ENCODE measurements around the gene CCDC87. TPM values are rescaled to one million over a fixed set of nuclear protein-coding genes. Genes with fewer than 3 reads are reported as not detected.
"Not testable (repeated sequence)": the region's sequence is repeated elsewhere in the genome, so short reads cannot be mapped to it uniquely, and the experiment has no call there.

Gene CCDC87
- total RNA-seq = 0.89 and 1.1 TPM in 2 replicates
- long read RNA-seq, partial matches to known transcripts = 0 of 2 reads
- long read RNA-seq, other reads (novel, unspliced or antisense) = 0 of 2 reads

GRCh38 chr11:66592457-66593302 is at the start of gene CCDC87, which contains the start of gene CCS:
TSS of gene CCDC87 (minus strand) at chr11:66593063. CDS start at chr11:66593015, 48 bp downstream.
TSS of gene CCS (plus strand) at chr11:66593185. CDS start at chr11:66593262, 77 bp downstream.
- peak; percentile 91 for DNase-seq (ENCODE audit: low spot score, unreplicated experiment)
- Mint-ChIP-seq H3K4me1 (ENCODE audit: low read depth) (peaks cover 7% of the 10 kb centered on the region), H3K27ac (peak within 1 kb of the TSS; percentile 87), H3K36me3 (ENCODE audit: insufficient read depth) (peaks cover 8% of the 10 kb centered on the region), H3K27me3 (no peaks in the 10 kb centered on the region), H3K9me3 (ENCODE audit: low read depth) (peaks cover 15% of the 10 kb centered on the region), H3K4me3 (ENCODE audit: low read depth) (peak within 1 kb of the TSS; percentile 98)
- TF ChIP-seq CTCF (IDR thresholded peaks at IDR 0.05; ENCODE audit: unreplicated experiment) = peak; percentile 63

- Mint-ChIP-seq H3K27me3 (no peaks in the 10 kb centered on the region), H3K4me3 (ENCODE audit: low read depth) (peak overlapping the region; percentile 97), H3K9me3 (ENCODE audit: low read depth) (no peaks in the 10 kb centered on the region), H3K36me3 (ENCODE audit: insufficient read depth) (peaks cover 47% of the 10 kb centered on the region), H3K4me1 (ENCODE audit: low read depth) (peaks cover 69% of the 10 kb centered on the region), H3K27ac (peak overlapping the region; percentile 79)
- no peak for DNase-seq (ENCODE audit: low spot score, unreplicated experiment)
- TF ChIP-seq CTCF (IDR thresholded peaks at IDR 0.05; ENCODE audit: unreplicated experiment) = no peak
These were observed 49.0 kb upstream of the CCDC87 start for GRCh38 chr11:66641834-66642233.

GRCh38 chr11:66639814-66640340 is 47.0 kb upstream of the CCDC87 start:
- peaks cover 59% of the 10 kb centered on the region for H3K4me1 Mint-ChIP-seq (ENCODE audit: low read depth)

GRCh38 chr11:66639066-66639813 is 46.4 kb upstream of the CCDC87 start:
- Mint-ChIP-seq H3K4me3 (ENCODE audit: low read depth) (peak overlapping the region; percentile 97), H3K27ac (peak overlapping the region; percentile 99), H3K9me3 (ENCODE audit: low read depth) (no peaks in the 10 kb centered on the region), H3K4me1 (ENCODE audit: low read depth) (peaks cover 54% of the 10 kb centered on the region), H3K27me3 (no peaks in the 10 kb centered on the region), H3K36me3 (ENCODE audit: insufficient read depth) (peaks cover 33% of the 10 kb centered on the region)
- TF ChIP-seq CTCF (IDR thresholded peaks at IDR 0.05; ENCODE audit: unreplicated experiment) = no peak
- no peak for DNase-seq (ENCODE audit: low spot score, unreplicated experiment)

More at GRCh38 chr11:66639814-66640340, 47.0 kb upstream of the CCDC87 start:
- not testable (repeated sequence) for H3K27me3 Mint-ChIP-seq; H3K9me3 Mint-ChIP-seq (ENCODE audit: low read depth); DNase-seq (ENCODE audit: low spot score, unreplicated experiment)
- H3K27ac Mint-ChIP-seq = peak overlapping the region; percentile 99
- H3K36me3 Mint-ChIP-seq (ENCODE audit: insufficient read depth) = peaks cover 31% of the 10 kb centered on the region
- H3K4me3 Mint-ChIP-seq (ENCODE audit: low read depth) = peak overlapping the region; percentile 97

GRCh38 chr11:66638177-66639065 is 45.6 kb upstream of the CCDC87 start, which contains the start of gene RBM4:
TSS of gene RBM4 (plus strand) at chr11:66638703. CDS start at chr11:66639712, 1,009 bp downstream.
- Mint-ChIP-seq H3K36me3 (ENCODE audit: insufficient read depth) (peaks cover 31% of the 10 kb centered on the region), H3K4me1 (ENCODE audit: low read depth) (peaks cover 49% of the 10 kb centered on the region), H3K9me3 (ENCODE audit: low read depth) (no peaks in the 10 kb centered on the region), H3K4me3 (ENCODE audit: low read depth) (peak within 1 kb of the TSS; percentile 97), H3K27me3 (no peaks in the 10 kb centered on the region), H3K27ac (peak within 1 kb of the TSS; percentile 99)
- no peak for TF ChIP-seq CTCF (IDR thresholded peaks at IDR 0.05; ENCODE audit: unreplicated experiment)
- DNase-seq (ENCODE audit: low spot score, unreplicated experiment) = peak; percentile 94

Measured in progenitor cell of endocrine pancreas (in vitro differentiated cells).